Measurements from ENCODE around the gene GRIA1. TPM values are rescaled to one million over a fixed set of nuclear protein-coding genes. Genes with fewer than 3 reads are reported as not detected.

The GRIA1 gene
- total RNA-seq, 1 donor from 2014 or later = 0.55 TPM

- no peak for TF ChIP-seq CTCF (IDR thresholded peaks at IDR 0.05)
- no peak for DNase-seq (ENCODE audit: low spot score)
- no peaks in the 10 kb centered on the region for H3K36me3 Mint-ChIP-seq (ENCODE audit: low read depth)
- H3K4me3 Mint-ChIP-seq (ENCODE audit: unreplicated experiment) = no peak overlapping the region
- H3K27me3 Mint-ChIP-seq (ENCODE audit: low read depth) = peaks cover 20% of the 10 kb centered on the region
- no peak overlapping the region for H3K27ac Mint-ChIP-seq (ENCODE audit: unreplicated experiment)
- H3K9me3 Mint-ChIP-seq (ENCODE audit: low read depth) = no peaks in the 10 kb centered on the region
- peaks cover 4% of the 10 kb centered on the region for H3K4me1 Mint-ChIP-seq (ENCODE audit: low read depth)
Measured at GRCh38 chr5:153767221-153768188, 277.0 kb downstream of the GRIA1 start.

- H3K27ac Mint-ChIP-seq (ENCODE audit: unreplicated experiment) = no peak overlapping the region
- no peak for DNase-seq (ENCODE audit: low spot score)
- no peaks in the 10 kb centered on the region for H3K36me3 Mint-ChIP-seq (ENCODE audit: low read depth)
- no peak overlapping the region for H3K4me3 Mint-ChIP-seq (ENCODE audit: unreplicated experiment)
- peaks cover 15% of the 10 kb centered on the region for H3K27me3 Mint-ChIP-seq (ENCODE audit: low read depth)
- H3K4me1 Mint-ChIP-seq (ENCODE audit: low read depth) = peaks cover 4% of the 10 kb centered on the region
- H3K9me3 Mint-ChIP-seq (ENCODE audit: low read depth) = no peaks in the 10 kb centered on the region
- no peak for TF ChIP-seq CTCF (IDR thresholded peaks at IDR 0.05)
Measured at GRCh38 chr5:153770066-153770465, 279.6 kb downstream of the GRIA1 start.

- Mint-ChIP-seq H3K4me3 (ENCODE audit: unreplicated experiment) (no peak overlapping the region), H3K9me3 (ENCODE audit: low read depth) (no peaks in the 10 kb centered on the region), H3K27ac (ENCODE audit: unreplicated experiment) (no peak overlapping the region), H3K36me3 (ENCODE audit: low read depth) (no peaks in the 10 kb centered on the region), H3K4me1 (ENCODE audit: low read depth) (no peaks in the 10 kb centered on the region), H3K27me3 (ENCODE audit: low read depth) (peaks cover 17% of the 10 kb centered on the region)
- no peak for DNase-seq (ENCODE audit: low spot score)
- TF ChIP-seq CTCF (IDR thresholded peaks at IDR 0.05) = no peak
Measured at GRCh38 chr5:153774686-153775085, 284.2 kb downstream of the GRIA1 start.

- Mint-ChIP-seq H3K9me3 (ENCODE audit: low read depth) (no peaks in the 10 kb centered on the region), H3K4me3 (ENCODE audit: unreplicated experiment) (no peak overlapping the region), H3K27ac (ENCODE audit: unreplicated experiment) (no peak overlapping the region), H3K27me3 (ENCODE audit: low read depth) (peaks cover 15% of the 10 kb centered on the region), H3K4me1 (ENCODE audit: low read depth) (no peaks in the 10 kb centered on the region), H3K36me3 (ENCODE audit: low read depth) (no peaks in the 10 kb centered on the region)
- DNase-seq (ENCODE audit: low spot score) = no peak
- no peak for TF ChIP-seq CTCF (IDR thresholded peaks at IDR 0.05)
Measured at GRCh38 chr5:153775923-153776322, 285.5 kb downstream of the GRIA1 start.

GRCh38 chr5:153777681-153778581, 287.5 kb downstream of the GRIA1 start:
- H3K4me1 Mint-ChIP-seq (ENCODE audit: low read depth) = peaks cover 5% of the 10 kb centered on the region

More at GRCh38 chr5:153777681-153778581, 287.5 kb downstream of the GRIA1 start:
- H3K27me3 Mint-ChIP-seq (ENCODE audit: low read depth) = peaks cover 6% of the 10 kb centered on the region
- H3K27ac Mint-ChIP-seq (ENCODE audit: unreplicated experiment) = no peak overlapping the region
- no peak for DNase-seq (ENCODE audit: low spot score)
- no peaks in the 10 kb centered on the region for H3K9me3 Mint-ChIP-seq (ENCODE audit: low read depth)
- TF ChIP-seq CTCF (IDR thresholded peaks at IDR 0.05) = no peak
- no peaks in the 10 kb centered on the region for H3K36me3 Mint-ChIP-seq (ENCODE audit: low read depth)
- no peak overlapping the region for H3K4me3 Mint-ChIP-seq (ENCODE audit: unreplicated experiment)

Measured in chondrocyte (in vitro differentiated cells).